GM08714 (cell line): ENCODE results near the gene ADAD1.

ENCODE experiments used
- H3K4me3 ChIP-seq: fragments of 200-500 bp; sonication (Bioruptor generic); 2 replicates; pipeline ENCODE4 v1.5.1; 2014; ENCODE audit warnings: mild to moderate bottlenecking, low read length, inconsistent platforms
- ZNF274 ChIP-seq: IDR thresholded peaks from 2 replicates; pipeline ENCODE4 v1.6.1; 2012; ENCODE audit warnings: mild to moderate bottlenecking, low read depth, low read length

Gene ADAD1

GRCh38 chr4:122403861-122404260 is 25.1 kb downstream of the ADAD1 start:
- H3K4me3 ChIP-seq: no peak overlapping the region
- TF ChIP-seq ZNF274: no peak

GRCh38 chr4:122412547-122412946 is 33.7 kb downstream of the ADAD1 start:
- no peak overlapping the region for H3K4me3 ChIP-seq
- no peak for TF ChIP-seq ZNF274

DNA sequence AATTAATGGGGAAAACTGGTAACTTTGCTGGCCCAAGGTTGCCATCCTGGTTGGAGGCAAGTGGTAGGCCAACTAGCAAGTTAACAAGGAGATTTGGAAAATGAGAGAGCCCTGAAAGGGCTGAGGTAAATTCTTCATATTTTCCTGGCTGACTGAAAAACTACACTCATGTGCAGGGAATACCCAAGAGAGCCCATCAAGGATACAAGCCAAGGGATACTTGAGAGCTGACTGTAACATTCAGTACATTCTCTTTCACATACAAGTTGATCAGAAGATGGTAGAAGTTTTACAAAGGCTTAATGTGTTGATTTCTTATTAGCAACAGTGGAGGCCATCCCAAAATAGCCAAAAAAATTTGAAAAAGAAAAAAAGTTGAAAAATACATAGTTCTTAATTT is 44.4 kb downstream of the ADAD1 start:
- TF ChIP-seq ZNF274: no peak
- H3K4me3 ChIP-seq: no peak overlapping the region

- no peak overlapping the region for H3K4me3 ChIP-seq
- TF ChIP-seq ZNF274: no peak
Measured at GRCh38 chr4:122431351-122431750, 52.5 kb downstream of the ADAD1 start.

DNA sequence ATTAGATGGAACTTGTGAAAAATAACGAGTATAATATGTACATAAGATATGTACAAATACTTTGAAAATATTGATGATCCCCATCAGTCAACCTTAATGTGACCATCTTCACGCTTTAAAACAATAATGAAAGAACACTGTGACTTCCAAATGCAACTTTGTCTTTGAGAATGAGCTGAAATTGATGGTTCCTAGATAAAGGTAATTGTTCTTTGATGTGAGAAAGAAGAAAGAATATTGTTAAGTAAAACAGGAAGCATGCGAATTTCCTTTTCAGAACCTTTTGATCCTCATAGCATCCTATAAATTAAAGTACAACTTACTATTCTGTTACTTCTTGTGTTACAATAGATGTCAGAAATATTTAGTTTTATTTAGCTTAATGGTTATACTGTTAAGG is 55.5 kb downstream of the ADAD1 start:
- no peak for TF ChIP-seq ZNF274
- no peak overlapping the region for H3K4me3 ChIP-seq

DNA sequence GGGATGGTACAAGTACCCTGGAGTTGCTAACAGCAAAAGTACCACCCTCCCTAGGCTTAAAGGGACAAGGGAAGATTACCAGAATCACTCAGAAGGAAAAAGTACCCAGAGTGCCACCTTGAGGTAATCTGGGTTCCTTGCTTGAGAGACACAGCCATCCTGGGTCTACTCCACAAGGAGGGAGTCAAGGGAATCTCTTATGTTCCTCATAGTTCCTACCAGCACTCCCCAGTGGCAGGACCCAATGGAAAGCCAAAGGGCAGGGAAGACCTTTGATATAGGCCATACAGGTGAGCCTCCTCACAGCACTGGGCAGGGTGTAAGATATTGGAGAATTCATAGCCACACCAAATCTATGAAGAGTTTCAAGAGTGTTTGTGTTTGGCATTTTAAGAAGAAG is 72.0 kb downstream of the ADAD1 start:
- no peak overlapping the region for H3K4me3 ChIP-seq
- no peak for TF ChIP-seq ZNF274

GRCh38 chr4:122453384-122453995 is 74.7 kb downstream of the ADAD1 start:
- no peak overlapping the region for H3K4me3 ChIP-seq
- TF ChIP-seq ZNF274: no peak

- TF ChIP-seq ZNF274: no peak
Measured at GRCh38 chr4:122456231-122457116, 77.7 kb downstream of the ADAD1 start, which contains the start of gene IL2. Gene IL2 (minus strand): TSS chr4:122456725. CDS start chr4:122456440, 285 bp downstream.

DNA sequence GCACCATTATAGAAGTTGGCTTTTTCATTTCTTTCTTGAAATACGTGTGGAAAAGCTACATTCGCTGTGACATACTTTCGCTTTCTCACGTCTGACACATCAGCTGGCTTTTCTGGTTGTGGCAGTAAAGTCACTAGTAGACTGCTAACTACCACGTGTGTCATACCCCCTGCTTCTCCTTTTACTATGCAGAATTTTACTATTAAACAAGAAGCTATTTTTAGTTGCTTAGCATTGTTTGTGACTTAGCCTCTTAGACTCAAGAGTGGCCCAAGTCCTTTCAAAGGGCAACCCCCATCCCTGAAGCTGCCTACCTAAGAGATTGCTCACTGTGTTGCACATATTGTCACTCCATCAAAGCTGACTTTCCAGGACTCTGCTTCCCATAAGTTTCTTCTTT is 79.8 kb downstream of the ADAD1 start:
- H3K4me3 ChIP-seq: no peak overlapping the region
- no peak for TF ChIP-seq ZNF274

More at GRCh38 chr4:122456231-122457116, 77.7 kb downstream of the ADAD1 start, which contains the start of gene IL2:
- no peak within 1 kb of the TSS for H3K4me3 ChIP-seq

GRCh38 chr4:122469457-122469856 is 90.6 kb downstream of the ADAD1 start:
- H3K4me3 ChIP-seq: no peak overlapping the region
- no peak for TF ChIP-seq ZNF274

DNA sequence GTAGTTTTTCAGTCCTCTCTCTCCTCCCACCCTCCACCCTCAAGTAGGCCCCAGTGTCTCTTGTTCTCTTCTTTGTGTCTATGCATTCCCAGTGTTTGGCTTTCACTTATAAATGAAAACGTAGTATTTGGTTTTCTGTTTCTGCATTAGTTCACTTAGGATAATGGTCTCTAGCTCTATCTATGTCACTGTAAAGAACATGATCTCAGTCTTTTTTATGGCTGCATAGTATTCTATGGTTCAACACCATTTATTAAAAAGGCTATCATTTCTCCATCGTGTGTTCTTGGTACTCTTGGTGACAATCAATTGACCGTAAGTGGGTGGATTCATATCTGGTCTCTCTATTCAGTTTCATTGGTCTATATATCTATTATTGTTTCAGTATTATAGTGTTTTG is 96.4 kb downstream of the ADAD1 start:
- no peak for TF ChIP-seq ZNF274
- H3K4me3 ChIP-seq: no peak overlapping the region

DNA sequence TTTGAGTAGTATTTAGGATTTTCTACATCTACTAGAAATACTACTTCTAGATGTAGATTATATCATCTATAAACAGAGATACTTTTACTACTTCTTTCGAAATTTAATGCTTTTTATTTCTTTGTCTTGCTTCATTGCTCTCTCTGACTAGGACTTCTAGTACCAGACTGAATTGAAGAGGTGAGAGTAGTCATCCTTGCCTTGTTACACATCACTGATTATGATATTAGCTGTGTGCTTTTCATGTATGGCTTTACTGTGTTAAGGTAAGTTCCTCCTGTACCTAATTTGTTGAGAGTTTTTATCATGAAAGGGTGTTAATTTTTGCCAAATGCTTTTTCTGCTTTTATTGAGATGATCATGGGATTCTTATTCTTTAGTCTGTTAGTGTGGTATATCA is 97.3 kb downstream of the ADAD1 start:
- no peak for TF ChIP-seq ZNF274
- no peak overlapping the region for H3K4me3 ChIP-seq

- H3K4me3 ChIP-seq: no peak overlapping the region
- TF ChIP-seq ZNF274: no peak
Measured at GRCh38 chr4:122476745-122477144, 97.9 kb downstream of the ADAD1 start.
